Measurements from ENCODE around the gene COX20. TPM values are rescaled to one million over a fixed set of nuclear protein-coding genes. Genes with fewer than 3 reads are reported as not detected.

The COX20 gene
- total RNA-seq, 1 experiment from 2014 or later, result 40.7 TPM

DNA sequence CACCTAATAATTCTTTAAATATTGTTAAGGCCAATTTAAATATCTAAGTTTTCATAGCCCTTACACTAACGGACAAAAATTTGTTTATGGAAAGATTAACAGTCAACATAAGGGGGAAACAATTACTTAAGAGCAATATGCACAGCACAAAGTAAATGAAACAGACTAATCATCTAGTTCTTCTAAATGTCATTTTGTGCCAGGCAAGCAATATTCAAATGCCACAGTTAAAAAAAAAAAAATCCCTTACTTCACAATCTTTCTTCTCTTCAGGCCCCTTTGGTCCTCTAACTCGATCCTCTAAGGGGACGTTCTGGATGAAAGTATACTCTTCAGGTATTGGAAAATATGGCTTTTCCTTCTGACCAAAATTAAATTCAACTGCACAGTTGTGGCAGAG, 22.3 kb downstream of the COX20 start:
- Histone ChIP-seq H3K36me3 (ENCODE audit: low read depth) (peaks cover 91% of the 10 kb centered on the region), H2AFZ (no peak overlapping the region), H3K9me2 (ENCODE audit: insufficient read depth) (no peaks in the 10 kb centered on the region), H3K27ac (0 out of 2 replicates have a peak overlapping the region, but pooled peaks have one; percentile 21), H3K4me1 (replicated peaks; ENCODE audit: insufficient read depth) (peaks cover 20% of the 10 kb centered on the region), H4K20me1 (ENCODE audit: insufficient read depth) (peaks cover 91% of the 10 kb centered on the region), H3F3A (ENCODE audit: insufficient read depth, low read depth) (peaks cover 79% of the 10 kb centered on the region), H3K4me2 (no peak overlapping the region), H3K9me3 (ENCODE audit: insufficient read depth, low read depth) (no peaks in the 10 kb centered on the region), H3K79me2 (ENCODE audit: low read depth) (peaks cover 95% of the 10 kb centered on the region), H3K27me3 (ENCODE audit: insufficient read depth, low read depth) (no peaks in the 10 kb centered on the region), H3K4me3 (no peak overlapping the region)
- no peak for DNase-seq
- ChIA-PET POLR2A (ENCODE audit: unreplicated experiment) (interaction anchor here (0.6 kb wide), 1 partner anchor 18 kb away, joined by 3 read pairs; no protein-coding TSS in a partner anchor), CTCF (no interaction called here)
- intact Hi-C loops (cut with micrococcal nuclease; ENCODE audit: unreplicated experiment), result no loop called here
- BruUV-seq (replicated peaks), result no TSS peak
- TF ChIP-seq EZH2 (IDR thresholded peaks at IDR 0.05; ENCODE audit: low read depth), result no peak
- TF ChIP-seq, protein P1, sequence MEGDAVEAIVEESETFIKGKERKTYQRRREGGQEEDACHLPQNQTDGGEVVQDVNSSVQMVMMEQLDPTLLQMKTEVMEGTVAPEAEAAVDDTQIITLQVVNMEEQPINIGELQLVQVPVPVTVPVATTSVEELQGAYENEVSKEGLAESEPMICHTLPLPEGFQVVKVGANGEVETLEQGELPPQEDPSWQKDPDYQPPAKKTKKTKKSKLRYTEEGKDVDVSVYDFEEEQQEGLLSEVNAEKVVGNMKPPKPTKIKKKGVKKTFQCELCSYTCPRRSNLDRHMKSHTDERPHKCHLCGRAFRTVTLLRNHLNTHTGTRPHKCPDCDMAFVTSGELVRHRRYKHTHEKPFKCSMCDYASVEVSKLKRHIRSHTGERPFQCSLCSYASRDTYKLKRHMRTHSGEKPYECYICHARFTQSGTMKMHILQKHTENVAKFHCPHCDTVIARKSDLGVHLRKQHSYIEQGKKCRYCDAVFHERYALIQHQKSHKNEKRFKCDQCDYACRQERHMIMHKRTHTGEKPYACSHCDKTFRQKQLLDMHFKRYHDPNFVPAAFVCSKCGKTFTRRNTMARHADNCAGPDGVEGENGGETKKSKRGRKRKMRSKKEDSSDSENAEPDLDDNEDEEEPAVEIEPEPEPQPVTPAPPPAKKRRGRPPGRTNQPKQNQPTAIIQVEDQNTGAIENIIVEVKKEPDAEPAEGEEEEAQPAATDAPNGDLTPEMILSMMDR (conservative IDR thresholded peaks at IDR 0.05), result no peak

DNA sequence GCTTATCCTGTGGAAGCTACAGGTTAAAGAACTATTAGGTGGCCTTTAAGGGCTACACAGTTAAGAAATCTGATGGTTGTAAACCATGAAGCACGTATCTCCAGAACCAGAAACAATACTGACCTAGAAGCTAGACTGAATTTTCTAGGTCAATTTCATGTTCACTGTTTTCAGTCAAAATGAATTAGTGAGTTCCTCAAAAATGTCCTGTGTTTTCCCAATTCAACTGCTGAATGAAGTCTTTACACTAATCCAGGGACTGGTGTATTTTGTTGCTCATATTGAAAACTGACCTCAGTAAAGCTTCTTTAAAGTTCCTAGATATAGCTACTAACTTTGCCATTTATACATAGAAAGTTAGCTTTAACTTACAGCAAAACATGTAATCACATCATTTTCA, 22.9 kb downstream of the COX20 start:
- CTCF ChIA-PET, result no interaction called here
- no peak for DNase-seq
- POLR2A ChIA-PET (ENCODE audit: unreplicated experiment), result interaction anchor here (0.6 kb wide), 1 partner anchor 111 kb away, joined by 3 read pairs; a partner anchor contains a TSS

DNA sequence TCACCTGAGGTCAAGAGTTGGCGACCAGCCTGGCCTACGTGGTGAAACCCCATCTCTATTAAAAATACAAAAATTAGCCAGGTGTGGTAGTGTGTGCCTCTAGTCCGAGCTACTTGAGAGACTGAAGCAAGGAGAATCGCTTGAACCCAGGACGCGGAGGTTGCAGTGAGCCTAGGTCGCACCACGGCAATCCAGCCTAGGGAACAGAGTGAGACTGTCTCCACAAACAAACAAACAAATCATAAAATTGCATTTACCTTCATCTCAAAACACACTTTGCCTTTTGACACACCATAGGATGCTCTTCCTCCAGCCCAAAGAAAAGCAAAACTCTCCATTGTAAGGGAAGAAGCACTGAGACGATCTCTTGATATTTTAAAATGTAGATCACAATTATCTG, 24.6 kb downstream of the COX20 start:
- Histone ChIP-seq H3K4me1 (replicated peaks; ENCODE audit: insufficient read depth) (peaks cover 23% of the 10 kb centered on the region), H3K4me3 (peak overlapping the region; percentile 98; the same call in 1 of the 2 replicates), H3K9me3 (ENCODE audit: insufficient read depth, low read depth) (no peaks in the 10 kb centered on the region), H4K20me1 (ENCODE audit: insufficient read depth) (peaks cover 77% of the 10 kb centered on the region), H3K9me2 (ENCODE audit: insufficient read depth) (no peaks in the 10 kb centered on the region), H3K79me2 (ENCODE audit: low read depth) (peaks cover 89% of the 10 kb centered on the region), H2AFZ (no peak overlapping the region), H3K27ac (no peak overlapping the region), H3F3A (ENCODE audit: insufficient read depth, low read depth) (peaks cover 68% of the 10 kb centered on the region), H3K36me3 (ENCODE audit: low read depth) (peaks cover 77% of the 10 kb centered on the region), H3K27me3 (ENCODE audit: insufficient read depth, low read depth) (no peaks in the 10 kb centered on the region), H3K4me2 (peak overlapping the region; percentile 89)
- no TSS peak for BruUV-seq (replicated peaks)
- ChIA-PET POLR2A (ENCODE audit: unreplicated experiment) (interaction anchor here (0.7 kb wide), 1 partner anchor 182 kb away, joined by 5 read pairs; no protein-coding TSS in a partner anchor), CTCF (no interaction called here)
- no peak for DNase-seq
- intact Hi-C loops (cut with micrococcal nuclease; ENCODE audit: unreplicated experiment), result loop anchor here (5.0 to 10.0 kb wide), 2 partner anchors 295 to 813 kb away; partner anchors contain the start of gene KIF26B
- TF ChIP-seq, protein P1 (conservative IDR thresholded peaks at IDR 0.05), result no peak
- TF ChIP-seq EZH2 (IDR thresholded peaks at IDR 0.05; ENCODE audit: low read depth), result no peak

More for the DNA sequence above, 22.9 kb downstream of the COX20 start:
- no peaks in the 10 kb centered on the region for H3K9me2 ChIP-seq (ENCODE audit: insufficient read depth)
- no peaks in the 10 kb centered on the region for H3K27me3 ChIP-seq (ENCODE audit: insufficient read depth, low read depth)
- no peak overlapping the region for H3K4me2 ChIP-seq
- H3K9me3 ChIP-seq (ENCODE audit: insufficient read depth, low read depth), result no peaks in the 10 kb centered on the region
- 0 out of 2 replicates have a peak overlapping the region, but pooled peaks have one; percentile 21 for H3K27ac ChIP-seq
- H3K4me3 ChIP-seq, result no peak overlapping the region
- H3F3A ChIP-seq (ENCODE audit: insufficient read depth, low read depth), result peaks cover 74% of the 10 kb centered on the region
- H3K79me2 ChIP-seq (ENCODE audit: low read depth), result peaks cover 93% of the 10 kb centered on the region
- no TSS peak for BruUV-seq (replicated peaks)
- H2AFZ ChIP-seq, result no peak overlapping the region
- H4K20me1 ChIP-seq (ENCODE audit: insufficient read depth), result peaks cover 87% of the 10 kb centered on the region
- TF ChIP-seq, protein P1 (conservative IDR thresholded peaks at IDR 0.05), result no peak
- no peak for TF ChIP-seq EZH2 (IDR thresholded peaks at IDR 0.05; ENCODE audit: low read depth)
- peaks cover 90% of the 10 kb centered on the region for H3K36me3 ChIP-seq (ENCODE audit: low read depth)
- H3K4me1 ChIP-seq (replicated peaks; ENCODE audit: insufficient read depth), result peaks cover 20% of the 10 kb centered on the region
- intact Hi-C loops (cut with micrococcal nuclease; ENCODE audit: unreplicated experiment), result no loop called here

All from PC-9 (cell line).